HG02981 (cell line): ENCODE data around the gene PLD4.
"Not testable (repeated sequence)": the region's sequence is repeated elsewhere in the genome, so short reads cannot be mapped to it uniquely, and the experiment has no call there.

ENCODE experiments used
- ATAC-seq: cut with Tn5 transposase; IDR thresholded peaks from one replicate; pipeline ENCODE4 v1.9.1; 2021; ENCODE audit warnings: mild to moderate bottlenecking, moderate library complexity; ENCODE audit not compliant: unreplicated experiment

The PLD4 gene

DNA sequence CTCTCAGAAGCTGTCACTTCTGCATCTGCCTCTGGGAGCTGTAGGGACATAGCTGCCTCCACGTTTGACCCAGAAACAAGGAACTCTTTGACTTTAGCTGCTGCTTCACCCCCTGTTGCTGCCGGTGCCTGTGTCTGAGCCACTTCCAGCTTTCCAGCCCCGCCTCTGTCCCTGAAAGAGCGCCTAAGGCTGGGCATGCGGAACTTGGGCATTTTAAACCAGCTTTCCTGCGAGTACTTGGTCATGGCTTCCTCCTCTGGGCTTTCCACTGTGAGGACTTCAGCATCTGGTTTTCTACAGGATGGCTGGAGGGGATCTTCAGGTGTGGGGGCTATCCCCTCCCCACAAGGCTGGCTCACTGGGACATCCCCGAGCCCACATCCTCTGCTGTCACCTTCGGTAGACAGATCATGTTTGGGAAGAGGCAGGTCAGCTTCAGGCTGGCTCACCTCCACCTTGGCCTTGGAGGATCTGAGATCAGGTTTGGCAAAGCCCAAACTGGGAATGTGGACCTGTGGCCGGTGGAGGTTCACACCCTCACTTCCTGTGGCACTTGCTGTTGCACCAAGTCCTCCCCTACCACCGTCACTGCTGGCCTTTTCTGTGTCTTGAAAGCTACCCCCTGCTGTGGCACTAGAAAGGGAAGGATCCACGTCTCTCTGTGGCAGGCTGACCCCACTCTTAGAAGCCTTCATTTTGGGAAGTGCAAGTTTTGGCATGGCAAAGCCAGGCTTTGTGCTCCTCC is 15.2 kb downstream of the PLD4 start:
- ATAC-seq = no peak

DNA sequence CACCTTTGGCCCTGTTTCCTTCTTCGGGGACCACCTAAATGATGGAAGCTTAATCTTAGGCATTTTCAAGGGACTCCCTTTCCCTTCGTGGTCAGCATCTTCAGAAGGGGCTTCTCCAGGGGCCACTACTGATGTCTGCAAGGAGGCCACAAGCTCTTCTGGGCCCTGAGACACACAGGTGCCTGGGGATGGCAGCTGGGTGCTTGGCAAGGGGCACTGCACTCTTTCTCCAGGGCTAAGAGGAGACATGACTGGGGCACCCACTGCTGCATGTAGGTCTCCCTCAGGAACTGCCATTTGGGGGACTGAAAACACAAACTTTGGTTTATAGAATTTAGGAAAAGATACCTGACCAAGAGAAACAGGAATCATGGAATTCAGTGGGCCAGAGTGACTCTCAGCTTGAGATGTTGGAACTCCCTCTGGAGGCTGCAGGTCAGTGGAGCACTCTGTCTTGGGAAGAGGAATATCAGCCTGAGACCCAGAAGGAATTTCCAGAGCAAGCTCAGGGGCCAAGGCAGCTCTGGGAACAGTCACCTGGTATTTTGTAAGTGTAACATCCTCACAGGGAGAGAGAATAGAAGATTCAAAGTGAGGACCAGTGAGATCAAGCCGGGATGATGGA is 16.0 kb downstream of the PLD4 start:
- ATAC-seq = no peak

- no peak for ATAC-seq
Measured at GRCh38 chr14:104941508-104942365, 17.1 kb downstream of the PLD4 start.

- no peak for ATAC-seq
Measured at GRCh38 chr14:104942586-104942985, 17.9 kb downstream of the PLD4 start.

DNA sequence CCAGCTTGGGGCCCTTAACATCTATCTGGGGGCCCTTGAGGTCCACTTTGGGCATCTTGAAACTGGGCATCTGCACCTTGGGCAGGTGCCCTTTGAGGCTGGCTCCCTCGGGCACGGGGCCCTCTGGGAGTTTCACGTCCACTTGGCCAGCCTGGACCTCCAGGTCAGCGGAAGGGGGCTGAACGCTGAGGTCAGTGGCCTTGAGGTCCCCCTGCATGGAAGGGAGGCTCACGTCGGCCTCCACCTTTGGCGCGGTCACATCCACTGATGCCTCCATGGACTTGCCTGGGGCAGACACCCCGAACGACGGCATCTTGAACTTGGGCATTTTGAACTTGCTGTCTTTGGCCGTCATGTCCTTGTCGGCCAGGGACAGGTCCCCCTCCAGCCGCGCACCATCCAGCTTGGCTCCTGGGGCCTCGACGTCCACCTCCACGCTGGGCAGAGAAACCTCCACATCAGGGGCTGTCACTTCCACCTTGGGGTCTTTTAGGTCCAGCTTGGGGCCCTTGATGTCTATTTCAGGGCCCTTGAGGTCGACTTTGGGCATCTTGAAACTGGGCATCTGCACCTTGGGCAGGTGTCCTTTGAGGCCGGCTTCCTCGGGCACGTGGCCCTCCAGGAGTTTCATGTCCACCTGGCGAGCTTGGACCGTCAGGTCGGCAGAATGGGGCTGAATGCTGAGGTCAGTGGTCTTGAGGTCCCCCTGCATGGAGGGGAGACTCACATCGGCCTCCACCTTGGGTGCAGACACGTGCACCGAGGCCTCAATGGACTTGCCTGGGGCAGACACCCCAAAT is 18.7 kb downstream of the PLD4 start:
- not testable (repeated sequence) for ATAC-seq

DNA sequence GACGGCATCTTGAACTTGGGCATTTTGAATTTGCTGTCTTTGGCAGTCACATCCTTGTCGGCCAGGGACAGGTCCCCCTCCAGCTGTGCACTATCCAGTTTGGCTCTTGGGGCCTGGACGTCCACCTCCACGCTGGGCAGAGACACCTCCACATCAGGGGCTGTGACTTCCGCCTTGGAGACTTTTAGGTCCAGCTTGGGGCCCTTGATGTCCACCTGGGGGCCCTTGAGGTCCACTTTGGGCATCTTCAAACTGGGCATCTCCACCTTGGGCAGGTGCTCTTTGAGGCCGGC is 19.3 kb downstream of the PLD4 start:
- ATAC-seq = not testable (repeated sequence)

DNA sequence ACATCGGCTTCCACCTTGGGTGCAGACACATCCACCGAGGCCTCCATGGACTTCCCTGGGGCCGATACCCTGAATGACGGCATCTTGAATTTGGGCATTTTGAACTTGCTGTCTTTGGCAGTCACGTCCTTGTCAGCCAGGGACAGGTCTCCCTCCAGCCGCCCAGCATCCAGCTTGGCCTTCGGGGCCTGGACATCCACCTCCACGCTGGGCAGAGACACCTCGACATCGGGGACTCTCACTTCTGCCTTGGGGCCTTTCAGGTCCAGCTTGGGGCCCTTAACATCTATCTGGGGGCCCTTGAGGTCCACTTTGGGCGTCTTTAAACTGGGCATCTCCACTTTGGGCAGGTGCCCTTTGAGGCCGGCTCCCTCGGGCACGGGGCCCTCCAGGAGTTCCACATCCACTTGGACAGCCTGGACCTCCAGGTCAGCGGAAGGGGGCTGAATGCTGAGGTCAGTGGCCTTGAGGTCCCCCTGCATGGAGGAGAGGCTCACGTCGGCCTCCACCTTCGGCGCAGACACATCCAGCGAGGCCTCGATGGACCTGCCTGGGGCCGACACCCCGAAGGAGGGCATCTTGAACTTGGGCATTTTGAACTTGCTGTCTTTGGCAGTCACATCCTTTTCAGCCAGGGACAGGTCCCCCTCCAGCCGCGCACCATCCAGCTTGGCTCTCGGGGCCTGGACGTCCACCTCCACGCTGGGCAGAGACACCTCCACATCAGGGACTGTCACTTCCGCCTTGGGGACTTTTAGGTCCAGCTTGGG is 19.9 kb downstream of the PLD4 start:
- not testable (repeated sequence) for ATAC-seq

DNA sequence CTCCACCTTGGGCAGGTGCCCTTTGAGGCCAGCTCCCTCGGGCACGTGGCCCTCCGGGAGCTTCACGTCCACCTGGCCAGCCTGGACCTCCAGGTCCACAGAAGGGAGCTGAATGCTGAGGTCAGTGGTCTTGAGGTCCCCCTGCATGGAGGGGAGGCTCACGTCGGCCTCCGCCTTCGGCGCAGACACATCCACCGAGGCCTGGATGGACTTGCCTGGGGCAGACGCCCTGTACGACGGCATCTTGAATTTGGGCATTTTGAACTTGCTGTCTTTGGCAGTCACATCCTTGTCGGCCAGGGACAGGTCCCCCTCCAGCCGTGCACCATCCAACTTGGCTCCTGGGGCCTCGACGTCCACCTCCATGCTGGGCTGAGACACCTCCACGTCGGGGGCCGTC is 20.6 kb downstream of the PLD4 start:
- ATAC-seq = not testable (repeated sequence)

- not testable (repeated sequence) for ATAC-seq
Measured at GRCh38 chr14:104945986-104946965, 21.6 kb downstream of the PLD4 start.

GRCh38 chr14:104947201-104947600 is 22.5 kb downstream of the PLD4 start:
- ATAC-seq = not testable (repeated sequence)

DNA sequence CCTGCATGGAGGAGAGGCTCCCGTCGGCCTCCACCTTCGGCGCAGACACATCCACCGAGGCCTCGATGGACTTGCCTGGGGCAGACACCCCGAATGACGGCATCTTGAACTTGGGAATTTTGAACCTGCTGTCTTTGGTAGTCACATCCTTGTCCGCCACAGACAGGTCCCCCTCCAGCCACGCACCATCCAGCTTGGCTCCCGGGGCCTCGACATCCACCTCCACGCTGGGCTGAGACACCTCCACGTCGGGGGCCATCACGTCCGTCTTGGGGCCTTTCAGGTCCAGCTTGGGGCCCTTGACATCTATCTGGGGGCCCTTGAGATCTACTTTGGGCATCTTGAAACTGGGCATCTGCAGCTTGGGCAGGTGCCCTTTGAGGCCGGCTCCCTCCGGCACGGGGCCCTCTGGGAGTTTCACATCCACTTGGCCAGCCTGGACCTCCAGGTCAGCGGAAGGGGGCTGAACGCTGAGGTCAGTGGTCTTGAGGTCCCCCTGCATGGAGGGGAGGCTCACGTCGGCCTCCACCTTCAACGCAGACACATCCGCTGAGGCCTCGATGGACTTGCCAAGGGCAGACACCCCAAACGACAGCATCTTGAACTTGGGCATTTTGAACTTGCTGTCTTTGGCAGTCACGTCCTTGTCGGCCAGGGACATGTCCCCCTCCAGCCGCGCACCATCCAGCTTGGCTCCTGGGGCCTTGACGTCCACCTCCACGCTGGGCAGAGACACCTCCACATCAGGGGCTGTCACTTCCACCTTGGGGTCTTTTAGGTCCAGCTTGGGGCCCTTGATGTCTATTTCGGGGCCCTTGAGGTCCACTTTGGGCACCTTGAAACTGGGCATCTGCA is 23.4 kb downstream of the PLD4 start:
- not testable (repeated sequence) for ATAC-seq

DNA sequence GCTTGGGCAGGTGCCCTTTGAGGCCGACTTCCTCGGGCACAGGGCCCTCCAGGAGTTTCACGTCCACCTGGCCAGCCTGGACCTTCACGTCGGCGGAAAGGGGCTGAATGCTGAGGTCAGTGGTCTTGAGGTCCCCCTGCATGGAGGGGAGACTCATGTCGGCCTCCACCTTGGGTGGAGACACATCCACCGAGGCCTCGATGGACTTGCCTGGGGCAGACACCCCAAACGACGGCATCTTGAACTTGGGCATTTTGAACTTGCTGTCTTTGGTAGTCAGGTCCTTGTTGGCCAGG is 24.0 kb downstream of the PLD4 start:
- ATAC-seq = no peak

GRCh38 chr14:104949406-104949955 is 24.8 kb downstream of the PLD4 start:
- ATAC-seq = not testable (repeated sequence)

DNA sequence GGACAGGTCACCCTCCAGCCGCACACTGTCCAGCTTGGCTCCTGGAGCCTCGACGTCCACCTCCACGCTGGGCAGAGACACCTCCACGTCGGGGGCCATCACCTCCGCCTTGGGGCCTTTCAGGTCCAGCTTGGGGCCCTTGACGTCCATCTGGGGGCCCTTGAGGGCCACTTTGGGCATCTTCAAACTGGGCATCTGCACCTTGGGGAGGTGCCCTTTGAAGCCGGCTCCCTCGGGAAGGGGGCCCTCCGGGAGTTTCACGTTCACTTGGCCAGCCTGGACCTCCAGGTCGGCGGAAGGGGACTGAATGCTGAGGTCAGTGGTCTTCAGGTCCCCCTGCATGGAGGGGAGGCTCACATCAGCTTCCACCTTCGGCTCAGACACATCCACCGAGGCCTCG is 25.3 kb downstream of the PLD4 start:
- no peak for ATAC-seq

- not testable (repeated sequence) for ATAC-seq
Measured at GRCh38 chr14:104950701-104951100, 26.0 kb downstream of the PLD4 start.

DNA sequence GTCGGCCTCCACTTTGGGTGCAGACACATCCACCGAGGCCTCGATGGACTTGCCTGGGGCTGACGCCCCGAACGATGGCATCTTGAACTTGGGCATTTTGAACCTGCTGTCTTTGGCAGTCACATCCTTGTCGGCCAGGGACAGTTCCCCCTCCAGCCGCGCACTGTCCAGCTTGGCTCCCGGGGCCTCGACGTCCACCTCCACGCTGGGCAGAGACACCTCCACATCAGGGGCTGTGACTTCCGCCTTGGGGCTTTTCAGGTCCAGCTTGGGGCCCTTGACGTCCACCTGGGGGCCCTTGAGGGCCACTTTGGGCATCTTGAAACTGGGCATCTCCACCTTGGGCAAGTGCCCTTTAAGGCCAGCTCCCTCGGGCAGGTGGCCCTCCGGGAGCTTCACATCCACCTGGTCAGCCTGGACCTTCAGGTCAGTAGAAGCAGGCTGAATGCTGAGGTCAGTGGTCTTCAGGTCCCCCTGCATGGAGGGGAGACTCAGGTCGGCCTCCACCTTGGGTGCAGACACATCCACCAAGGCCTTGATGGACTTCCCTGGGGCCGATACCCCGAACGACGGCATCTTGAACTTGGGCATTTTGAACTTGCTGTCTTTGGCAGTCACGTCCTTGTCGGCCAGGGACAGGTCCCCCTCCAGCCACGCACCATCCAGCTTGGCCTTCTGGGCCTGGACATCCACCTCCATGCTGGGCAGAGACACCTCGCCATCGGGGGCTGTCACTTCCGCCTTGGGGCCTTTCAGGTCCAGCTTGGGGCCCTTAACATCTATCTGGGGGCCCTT is 27.4 kb downstream of the PLD4 start:
- not testable (repeated sequence) for ATAC-seq

DNA sequence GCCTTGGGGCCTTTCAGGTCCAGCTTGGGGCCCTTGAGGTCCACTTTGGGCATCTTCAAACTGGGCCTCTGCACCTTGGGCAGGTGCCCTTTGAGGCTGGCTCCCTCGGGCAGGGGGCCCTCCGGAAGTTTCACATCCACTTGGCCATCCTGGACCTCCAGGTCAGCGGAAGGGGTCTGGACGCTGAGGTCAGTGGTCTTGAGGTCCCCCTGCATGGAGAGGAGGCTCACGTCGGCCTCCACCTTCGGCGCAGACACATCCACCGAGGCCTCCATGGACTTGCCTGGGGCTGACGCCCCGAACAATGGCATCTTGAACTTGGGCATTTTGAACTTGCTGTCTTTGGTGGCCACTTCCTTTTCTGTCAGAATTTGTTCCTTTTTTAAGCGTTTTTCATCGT is 28.4 kb downstream of the PLD4 start:
- no peak for ATAC-seq
